HepG2 (cell line): Measurements from ENCODE around the gene MACROD2. TPM values are rescaled to one million over a fixed set of nuclear protein-coding genes. Genes with fewer than 3 reads are reported as not detected.

ENCODE experiments used
- ATAC-seq: fragments of 200-7000 bp; cut with Tn5 transposase; 3 replicates; pipeline ENCODE4 v1.9.1; 2020; ENCODE audit warnings: mild to moderate bottlenecking, moderate library complexity
- BruUV-seq: library from RNA; stranded (reverse); fragments of 400-500 nt; replicated peaks from 2 replicates; lab custom pipeline; 2021; lab: Mats Ljungman, UMichigan
- CTCF ChIA-PET: fragments of 300-600 bp; formaldehyde crosslinking; extraction: SDS; loops from one replicate; lab custom pipeline; 2021; ENCODE audit warnings: low total read pairs, inconsistent platforms, low intra/inter-chr PET ratio; lab: Yijun Ruan, JAX
- POLR2A ChIA-PET: fragments of 350-600 bp; sonication (Branson Sonifier 250); formaldehyde crosslinking; loops from one replicate; lab custom pipeline; 2020; ENCODE audit warnings: antibody characterized with exemption, inconsistent platforms; lab: Yijun Ruan, JAX
- DNase-seq: peaks from one replicate; pipeline ENCODE4 v3.0.0-alpha.2; 2015; ENCODE audit warnings: low spot score
- FAIRE-seq: peaks from 3 replicates; lab custom pipeline; 2011; peaks lifted over from hg19 to GRCh38; lab: Jason Lieb, UNC
- H2AFZ ChIP-seq: one replicate; pipeline ENCODE4 v1.6.1; 2011; ENCODE audit warnings: low read length, inconsistent platforms
- H3K27ac ChIP-seq: fragments of 300-600 bp; 3 replicates; pipeline ENCODE4 v1.8.0; 2011; ENCODE audit warnings: mixed run types, mild to moderate bottlenecking, mixed read lengths, low read length, inconsistent platforms; ENCODE audit not compliant: insufficient read depth; ENCODE audit errors: extremely low read length
- H3K27me3 ChIP-seq, 2 experiments: fragments of 200-600 bp in 1 of 2; 2 replicates in 1 of 2; 3 replicates in 1 of 2; pipeline versions ENCODE4 v1.6.0 to v1.8.0; 2011; ENCODE audit warnings: low read length in 2 of 2, mild to moderate bottlenecking in 2 of 2, moderate library complexity in 2 of 2, inconsistent platforms in 1 of 2; ENCODE audit not compliant: insufficient read depth in 2 of 2, control insufficient read depth in 1 of 2
- H3K36me3 ChIP-seq, 2 experiments: fragments of 200-600 bp in 1 of 2; replicated peaks in 1 of 2; 2 replicates in 1 of 2; 3 replicates in 1 of 2; pipeline versions ENCODE4 v1.5.1 to v1.8.0; 2011; ENCODE audit warnings: low read length in 2 of 2, inconsistent platforms in 1 of 2; ENCODE audit not compliant: insufficient read depth in 2 of 2, control insufficient read depth in 1 of 2
- H3K4me1 ChIP-seq: 2 replicates; pipeline ENCODE4 v1.5.1; 2012; ENCODE audit warnings: low read length, inconsistent platforms; ENCODE audit not compliant: insufficient read depth
- H3K4me2 ChIP-seq: 2 replicates; pipeline ENCODE4 v1.6.0; 2011; ENCODE audit warnings: low read depth, low read length, inconsistent platforms
- H3K4me3 ChIP-seq, 3 experiments: fragments of 200-600 bp in 1 of 3; sonication (generic), shearing (Covaris generic) in 1 of 3; replicated peaks in 1 of 3; 2 replicates each; pipeline ENCODE4 v1.5.1; 2011 to 2016; ENCODE audit warnings: low read length in 3 of 3, inconsistent platforms in 2 of 3, low read depth in 2 of 3, mild to moderate bottlenecking in 2 of 3, control low read depth in 1 of 3, mixed read lengths in 1 of 3; ENCODE audit not compliant: insufficient read depth in 1 of 3
- H3K79me2 ChIP-seq: one replicate; pipeline ENCODE4 v1.6.1; 2011; ENCODE audit warnings: low read length, inconsistent platforms; ENCODE audit not compliant: insufficient read depth
- H3K9ac ChIP-seq: 2 replicates; pipeline ENCODE4 v1.6.0; 2011; ENCODE audit warnings: mild to moderate bottlenecking, low read depth, low read length, inconsistent platforms; ENCODE audit not compliant: insufficient read depth
- H3K9me3 ChIP-seq: 2 replicates; pipeline ENCODE4 v1.5.1; 2012; ENCODE audit warnings: mild to moderate bottlenecking, low read length
- H4K20me1 ChIP-seq: 2 replicates; pipeline ENCODE4 v1.6.0; 2011; ENCODE audit warnings: inconsistent platforms, mild to moderate bottlenecking, low read length, moderate library complexity; ENCODE audit not compliant: insufficient read depth
- EEA1 ChIP-seq: sonication (generic); formaldehyde crosslinking; IDR thresholded peaks from 2 replicates; pipeline ENCODE4 v1.5.1; 2020; ENCODE audit warnings: mild to moderate bottlenecking, missing genetic modification reagents, borderline replicate concordance
- IKZF5 ChIP-seq: IDR thresholded peaks from 2 replicates; pipeline ENCODE4 v1.6.1; 2018; ENCODE audit warnings: missing genetic modification reagents, mild to moderate bottlenecking, missing compliant biosample characterization
- KAT8 ChIP-seq: IDR thresholded peaks from 2 replicates; pipeline ENCODE4 v1.6.1; 2016; ENCODE audit warnings: missing genetic modification reagents, missing compliant biosample characterization
- REXO4 ChIP-seq: sonication (generic); formaldehyde crosslinking; IDR thresholded peaks from 2 replicates; pipeline ENCODE4 v1.8.0; 2022; ENCODE audit warnings: missing genetic modification reagents, mild to moderate bottlenecking, borderline replicate concordance
- SMYD3 ChIP-seq: sonication (generic); formaldehyde crosslinking; IDR thresholded peaks from 2 replicates; pipeline ENCODE4 v1.8.1; 2023; ENCODE audit warnings: mild to moderate bottlenecking, missing genetic modification reagents
- YY1 ChIP-seq: IDR thresholded peaks from 2 replicates; pipeline ENCODE4 v1.6.1; 2011; ENCODE audit warnings: low read length, low read depth, moderate library complexity, mild to moderate bottlenecking; ENCODE audit not compliant: insufficient read depth, insufficient replicate concordance
- ZNF292 ChIP-seq: sonication (generic); formaldehyde crosslinking; IDR thresholded peaks from 2 replicates; pipeline ENCODE4 v1.8.1; 2022; ENCODE audit warnings: mild to moderate bottlenecking, low read depth, missing genetic modification reagents, borderline replicate concordance
- ZNF318 ChIP-seq: sonication (generic); formaldehyde crosslinking; IDR thresholded peaks from 2 replicates; pipeline ENCODE4 v1.4.0; 2020; ENCODE audit warnings: mild to moderate bottlenecking, missing genetic modification reagents
- ZNF567 ChIP-seq: sonication (generic); formaldehyde crosslinking; IDR thresholded peaks from 2 replicates; pipeline ENCODE4 v1.8.1; 2023; ENCODE audit warnings: mild to moderate bottlenecking, missing genetic modification reagents, borderline replicate concordance
- ZNF83 ChIP-seq: sonication (generic); formaldehyde crosslinking; IDR thresholded peaks from 2 replicates; pipeline ENCODE4 v1.4.0; 2020; ENCODE audit warnings: missing genetic modification reagents, mild to moderate bottlenecking, borderline replicate concordance
- WGBS: methylation state at CpG from one replicate; pipeline ENCODE4 v1.1.6; 2017; ENCODE audit warnings: low lambda C conversion rate; 5-methylcytosine and 5-hydroxymethylcytosine counted together
- in situ Hi-C: cut with HindIII; loops from 2 replicates; pipeline ENCODE4 v1.10.0; 2017; ENCODE audit warnings: low pct_unique_long_range_greater_than_20kb; ENCODE audit not compliant: extremely low pct_ligation_motif_present
- intact Hi-C: fragments of 100-400 bp; cut with micrococcal nuclease; formaldehyde crosslinking; loops from one replicate; pipeline ENCODE4 v1.10.0; 2022; ENCODE audit not compliant: unreplicated experiment
- polyA plus RNA-seq, 8 experiments: library from polyadenylated mRNA; depleted of rRNA in 3 of 8; stranded (reverse) in 7 of 8; unstranded in 1 of 8; fragments of >200 nt; fragmentation: Illumina TruSeq in 4 of 8; extraction: Trizol in 4 of 8; gene quantifications; 2 replicates each; pipeline versions ENCODE4 v1.2.1 to v1.2.3, GENCODE V29; 2011 to 2016; ENCODE audit warnings: low read depth in 4 of 8, missing spikeins in 1 of 8, mixed read lengths in 1 of 8; ENCODE audit not compliant: insufficient read depth in 1 of 8
- total RNA-seq, 5 experiments: library from RNA; depleted of rRNA; stranded (reverse); fragments of >200 nt; fragmentation: Illumina TruSeq; extraction: Trizol; gene quantifications; 2 replicates each; pipeline ENCODE4 v1.2.3, GENCODE V29; 2016; ENCODE audit warnings: low read depth in 1 of 5

Gene MACROD2
- total and polyA plus RNA-seq, 2 of the 13 experiments (the other 11 are each of a cell fraction or from before 2014, with no cell fraction given), result 0.13 to 0.51 TPM

GRCh38 chr20:15799871-15800270 is 1804.6 kb downstream of the MACROD2 start:
- intact Hi-C loops (no loop called here), in situ Hi-C loops (no loop called here)
- no peaks in the 10 kb centered on the region for H3K27me3 ChIP-seq
- ChIA-PET CTCF (no interaction called here), POLR2A (no interaction called here)
- H2AFZ ChIP-seq, result no peak overlapping the region
- H3K9ac ChIP-seq, result no peak overlapping the region
- H3K9me3 ChIP-seq, result peaks cover 82% of the 10 kb centered on the region
- H3K4me3 ChIP-seq, result no peak overlapping the region
- H4K20me1 ChIP-seq, result no peaks in the 10 kb centered on the region
- no peak overlapping the region for H3K4me2 ChIP-seq
- 13% methylated on average over 2 of the region's 2 CpGs for WGBS
- BruUV-seq, result no TSS peak
- no peaks in the 10 kb centered on the region for H3K4me1 ChIP-seq
- ATAC-seq, result no peak
- no peak for FAIRE-seq
- DNase-seq, result no peak
- H3K79me2 ChIP-seq, result no peaks in the 10 kb centered on the region
- no peaks in the 10 kb centered on the region for H3K36me3 ChIP-seq
- no peak overlapping the region for H3K27ac ChIP-seq
- TF ChIP-seq IKZF5 (CRISPR knock-in tag) (no peak), KAT8 (CRISPR knock-in tag) (no peak), YY1 (no peak), ZNF83 (no peak), ZNF318 (CRISPR knock-in tag) (no peak), REXO4 (CRISPR knock-in tag) (no peak), ZNF567 (CRISPR knock-in tag) (no peak), ZNF292 (CRISPR knock-in tag) (no peak), SMYD3 (no peak), EEA1 (CRISPR knock-in tag) (no peak)
